ENCODE measurements around the gene OR2F1.

GRCh38 chr7:143975617-143976016, 21.0 kb downstream of the OR2F1 start:
- TF ChIP-seq POLR2A (IDR thresholded peaks at IDR 0.05) (no peak), POLR2AphosphoS5 (IDR thresholded peaks at IDR 0.05) (no peak)
- TF ChIP-seq, protein P1, sequence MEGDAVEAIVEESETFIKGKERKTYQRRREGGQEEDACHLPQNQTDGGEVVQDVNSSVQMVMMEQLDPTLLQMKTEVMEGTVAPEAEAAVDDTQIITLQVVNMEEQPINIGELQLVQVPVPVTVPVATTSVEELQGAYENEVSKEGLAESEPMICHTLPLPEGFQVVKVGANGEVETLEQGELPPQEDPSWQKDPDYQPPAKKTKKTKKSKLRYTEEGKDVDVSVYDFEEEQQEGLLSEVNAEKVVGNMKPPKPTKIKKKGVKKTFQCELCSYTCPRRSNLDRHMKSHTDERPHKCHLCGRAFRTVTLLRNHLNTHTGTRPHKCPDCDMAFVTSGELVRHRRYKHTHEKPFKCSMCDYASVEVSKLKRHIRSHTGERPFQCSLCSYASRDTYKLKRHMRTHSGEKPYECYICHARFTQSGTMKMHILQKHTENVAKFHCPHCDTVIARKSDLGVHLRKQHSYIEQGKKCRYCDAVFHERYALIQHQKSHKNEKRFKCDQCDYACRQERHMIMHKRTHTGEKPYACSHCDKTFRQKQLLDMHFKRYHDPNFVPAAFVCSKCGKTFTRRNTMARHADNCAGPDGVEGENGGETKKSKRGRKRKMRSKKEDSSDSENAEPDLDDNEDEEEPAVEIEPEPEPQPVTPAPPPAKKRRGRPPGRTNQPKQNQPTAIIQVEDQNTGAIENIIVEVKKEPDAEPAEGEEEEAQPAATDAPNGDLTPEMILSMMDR (IDR thresholded peaks at IDR 0.05) = no peak
